Measurements from ENCODE around the gene ENPP1.
"Not testable (repeated sequence)": the region's sequence is repeated elsewhere in the genome, so short reads cannot be mapped to it uniquely, and the experiment has no call there.

Gene ENPP1

DNA sequence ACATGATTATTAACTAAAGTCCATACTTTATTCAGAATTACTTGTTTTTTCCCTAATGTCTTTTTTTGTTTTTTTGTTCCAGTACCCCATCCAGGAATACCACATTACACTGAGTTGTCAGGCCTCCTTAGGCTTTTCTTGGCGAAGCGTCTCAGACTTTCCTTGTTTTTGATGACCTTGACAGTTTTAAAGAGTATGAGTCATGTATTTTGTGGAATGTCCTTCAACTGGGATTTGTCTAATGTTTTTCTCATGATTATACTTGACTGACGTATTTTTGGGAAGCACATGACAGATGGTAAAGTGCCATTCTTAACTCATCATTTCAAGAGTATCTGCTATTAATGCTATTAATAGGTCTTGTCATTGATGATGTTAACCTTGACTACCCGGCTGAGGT, 23.6 kb downstream of the ENPP1 start:
- no peak for DNase-seq (ENCODE audit: low spot score)

DNA sequence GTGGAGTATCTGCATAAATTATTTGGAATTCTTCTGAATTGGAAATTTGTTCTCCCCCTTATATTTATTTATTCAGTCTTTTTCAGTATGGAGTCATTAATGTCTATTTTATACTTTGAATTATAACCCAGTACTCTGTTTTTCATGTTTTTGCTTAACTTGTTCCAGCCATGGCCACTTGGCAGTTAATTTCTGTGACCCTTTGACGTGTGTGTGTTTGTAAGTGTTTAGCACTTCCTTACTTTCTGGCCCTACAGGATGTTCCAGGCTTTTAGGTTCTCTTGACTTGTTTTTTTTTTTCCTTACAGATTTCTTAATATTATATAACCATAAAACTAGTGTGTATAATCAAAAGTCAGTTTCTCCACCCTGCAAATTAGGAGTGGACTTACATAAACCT, 24.1 kb downstream of the ENPP1 start:
- no peak for DNase-seq (ENCODE audit: low spot score)

DNA sequence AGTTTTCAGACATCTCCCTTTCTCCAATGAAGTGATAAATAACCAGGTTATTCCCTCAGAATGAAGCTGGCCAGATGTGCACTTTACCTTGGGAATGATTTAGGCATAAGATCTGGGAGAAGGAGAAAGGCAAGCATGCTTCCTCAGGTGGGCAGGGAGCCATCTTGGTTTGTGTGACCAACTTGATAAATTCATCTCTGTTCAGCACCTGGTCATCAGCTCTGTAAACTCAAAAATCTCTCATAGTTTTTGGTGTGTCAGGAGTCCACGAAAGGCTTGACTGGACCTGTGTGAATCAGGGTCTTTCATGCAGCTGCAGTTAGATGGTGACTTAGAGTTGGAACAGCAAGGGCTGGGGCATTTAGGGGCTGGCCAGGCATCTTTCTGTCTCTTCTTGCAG, 24.5 kb downstream of the ENPP1 start:
- DNase-seq (ENCODE audit: low spot score), result no peak

DNA sequence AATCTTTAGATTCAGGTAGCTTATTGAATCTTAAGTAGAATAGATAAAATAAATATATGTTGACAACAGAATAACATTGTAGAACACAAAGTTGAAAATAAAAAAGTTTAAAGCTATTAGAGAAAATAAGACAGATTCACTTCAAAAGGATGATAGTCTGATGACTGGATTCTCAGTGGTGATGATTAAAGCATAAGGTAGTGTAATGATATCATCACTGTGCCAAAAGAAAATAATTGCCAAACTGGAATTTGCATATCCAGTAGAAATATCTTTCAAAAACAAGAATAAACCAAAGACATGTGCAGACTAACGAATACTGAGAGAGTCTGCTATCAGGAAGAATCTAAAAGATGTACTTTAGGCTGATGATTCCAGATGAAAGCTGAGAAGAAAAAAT, 30.2 kb downstream of the ENPP1 start:
- no peak for DNase-seq (ENCODE audit: low spot score)

DNA sequence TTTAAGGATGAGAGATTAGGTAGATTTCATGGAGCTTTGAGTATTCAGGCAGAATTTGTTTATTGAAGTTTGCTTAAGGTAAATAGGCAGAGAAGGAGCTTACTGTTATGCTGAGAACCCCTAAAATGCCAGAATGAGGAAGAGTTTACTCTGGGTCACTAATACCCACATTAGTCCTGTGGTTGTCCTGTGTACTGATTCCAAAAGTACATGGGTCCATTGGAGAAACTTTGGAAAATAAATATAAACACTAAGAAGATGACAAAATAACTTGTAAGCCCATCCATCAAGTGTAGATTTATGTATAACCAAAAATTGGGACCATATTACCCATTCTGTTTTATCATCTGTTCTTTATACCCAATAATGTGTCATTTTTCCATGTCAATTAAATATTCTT, 31.6 kb downstream of the ENPP1 start:
- no peak for DNase-seq (ENCODE audit: low spot score)

- no peak for DNase-seq (ENCODE audit: low spot score)
Observed at GRCh38 chr6:131840441-131840840, 32.6 kb downstream of the ENPP1 start.

- no peak for DNase-seq (ENCODE audit: low spot score)
Observed at GRCh38 chr6:131840936-131841583, 33.2 kb downstream of the ENPP1 start.

- DNase-seq (ENCODE audit: low spot score), result no peak
Observed at GRCh38 chr6:131843768-131844167, 35.9 kb downstream of the ENPP1 start.

DNA sequence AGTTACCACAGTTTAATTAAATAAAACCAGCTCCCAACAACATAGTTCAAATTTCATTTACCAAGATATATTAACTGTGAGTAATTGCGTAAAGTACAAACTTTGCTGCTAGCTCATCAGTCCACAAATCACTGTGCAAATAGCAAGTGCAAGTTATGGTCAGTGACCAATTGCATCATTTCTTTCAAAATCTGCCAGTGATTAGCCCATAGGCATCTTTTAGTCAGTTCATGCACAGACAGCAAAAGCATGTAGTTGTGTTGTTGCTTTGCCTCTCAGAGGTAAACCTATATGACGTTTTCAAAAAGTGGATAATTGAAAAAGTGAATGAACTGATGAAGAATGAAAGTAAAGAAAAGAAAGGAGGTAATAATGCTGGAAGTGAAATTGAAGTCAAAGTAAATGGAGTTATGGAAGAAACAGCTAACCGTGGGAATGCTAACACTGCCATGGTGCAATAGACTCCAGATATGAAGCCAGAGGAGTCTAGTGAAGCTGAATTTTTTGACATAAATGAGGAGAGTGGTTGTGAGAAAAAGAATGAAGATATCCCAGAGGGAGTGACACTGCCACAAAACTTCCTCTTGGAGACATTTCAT, 36.5 kb downstream of the ENPP1 start:
- no peak for DNase-seq (ENCODE audit: low spot score)

GRCh38 chr6:131846023-131846663, 38.3 kb downstream of the ENPP1 start:
- DNase-seq (ENCODE audit: low spot score), result no peak

GRCh38 chr6:131846905-131847304, 39.1 kb downstream of the ENPP1 start:
- DNase-seq (ENCODE audit: low spot score), result no peak

- DNase-seq (ENCODE audit: low spot score), result no peak
Observed at GRCh38 chr6:131849799-131850198, 42.0 kb downstream of the ENPP1 start.

DNA sequence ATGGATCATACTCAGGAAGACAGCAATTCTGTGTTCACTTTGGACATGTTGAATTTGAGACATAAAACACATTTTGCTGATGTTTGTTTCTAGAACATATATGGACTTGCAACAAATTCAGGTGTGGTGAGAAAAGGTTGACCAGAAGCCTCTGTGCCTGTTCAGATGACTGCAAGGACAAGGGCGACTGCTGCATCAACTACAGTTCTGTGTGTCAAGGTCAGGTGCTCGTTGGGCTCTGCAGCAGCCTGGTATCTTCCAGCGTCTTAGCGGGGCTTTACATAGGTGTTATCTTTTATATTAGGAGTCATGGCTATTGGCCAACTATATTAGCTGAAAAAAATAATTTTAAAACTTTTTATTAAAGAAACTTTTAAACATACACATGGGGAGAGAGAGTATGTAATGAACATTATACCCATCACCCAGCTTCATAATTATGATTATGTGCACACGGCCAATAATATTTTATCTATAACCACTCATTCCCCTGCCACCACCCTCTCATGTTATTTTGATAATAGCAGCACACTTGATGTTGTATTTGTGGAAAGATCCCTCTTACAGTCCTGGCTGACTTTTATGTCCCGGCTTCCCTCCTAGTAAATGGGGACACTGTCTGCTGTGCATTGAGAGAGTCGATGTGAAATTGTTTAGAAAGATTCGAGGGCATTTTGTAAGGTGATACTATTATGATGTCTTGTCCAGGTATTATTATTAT, 43.4 kb downstream of the ENPP1 start:
- DNase-seq (ENCODE audit: low spot score), result no peak

DNA sequence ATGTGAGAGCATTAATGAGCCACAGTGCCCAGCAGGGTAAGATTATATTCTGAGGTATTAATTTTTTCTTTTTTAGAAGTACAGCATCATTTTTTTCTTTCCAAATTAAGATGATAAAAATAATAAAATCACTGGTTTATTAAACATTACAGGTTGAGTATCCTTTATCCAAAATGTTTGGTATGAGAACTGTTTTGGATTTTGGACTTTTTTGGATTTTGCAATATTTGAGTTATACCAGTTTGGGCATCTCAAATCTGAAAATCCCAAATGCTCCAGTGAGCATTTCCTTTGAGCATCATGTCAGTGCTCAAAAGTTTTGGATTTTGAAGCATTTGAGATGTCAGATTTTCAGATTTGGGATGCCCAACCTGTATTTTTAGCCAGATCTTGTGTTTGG, 44.4 kb downstream of the ENPP1 start:
- no peak for DNase-seq (ENCODE audit: low spot score)

DNA sequence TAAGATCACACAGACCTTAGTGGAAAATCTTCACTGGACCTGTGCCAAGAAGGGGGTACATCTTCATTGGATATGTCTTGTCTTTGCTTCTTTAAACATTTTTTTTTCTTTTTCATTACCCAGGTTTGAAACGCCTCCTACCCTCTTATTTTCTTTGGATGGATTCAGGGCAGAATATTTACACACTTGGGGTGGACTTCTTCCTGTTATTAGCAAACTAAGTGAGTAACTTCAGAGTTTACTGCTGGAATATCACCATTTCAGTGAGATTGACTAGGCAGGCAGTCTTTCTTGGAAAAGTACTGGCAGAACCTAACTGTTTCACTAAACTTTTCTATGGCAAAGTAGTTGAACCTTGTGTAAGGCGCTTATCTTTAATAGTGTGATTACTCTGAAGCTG, 47.0 kb downstream of the ENPP1 start:
- DNase-seq (ENCODE audit: low spot score), result no peak

DNA sequence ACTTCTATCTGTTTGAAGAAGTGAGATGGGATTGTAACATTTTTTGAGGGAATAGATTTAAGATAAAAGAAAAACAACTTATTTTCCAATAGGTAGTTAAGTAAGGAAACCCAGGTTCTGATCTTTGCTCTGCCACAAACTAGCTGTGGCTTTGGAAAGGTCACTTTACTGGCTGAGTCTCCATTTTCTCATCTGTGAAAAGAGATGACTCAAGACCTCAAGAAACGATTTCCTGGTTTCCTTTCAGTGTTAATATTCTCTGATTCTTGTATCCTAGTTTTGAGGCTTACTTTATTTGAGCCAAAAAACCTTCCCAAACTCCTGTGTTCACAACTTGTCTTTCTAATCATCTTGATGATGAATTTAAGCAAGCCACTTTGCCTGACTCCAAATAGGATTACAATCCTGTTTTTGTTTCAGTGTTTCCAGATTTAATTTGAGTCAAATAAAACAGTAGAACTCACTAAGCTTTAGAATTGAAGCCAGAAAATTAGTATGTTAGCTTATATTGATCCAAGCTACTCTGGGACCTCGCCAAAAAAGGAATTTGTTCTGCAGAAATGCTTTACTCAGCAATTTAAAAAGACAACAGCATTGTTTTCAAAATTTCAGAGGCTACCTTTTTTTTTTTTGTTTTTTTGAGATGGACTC, 51.1 kb downstream of the ENPP1 start:
- DNase-seq (ENCODE audit: low spot score), result no peak

DNA sequence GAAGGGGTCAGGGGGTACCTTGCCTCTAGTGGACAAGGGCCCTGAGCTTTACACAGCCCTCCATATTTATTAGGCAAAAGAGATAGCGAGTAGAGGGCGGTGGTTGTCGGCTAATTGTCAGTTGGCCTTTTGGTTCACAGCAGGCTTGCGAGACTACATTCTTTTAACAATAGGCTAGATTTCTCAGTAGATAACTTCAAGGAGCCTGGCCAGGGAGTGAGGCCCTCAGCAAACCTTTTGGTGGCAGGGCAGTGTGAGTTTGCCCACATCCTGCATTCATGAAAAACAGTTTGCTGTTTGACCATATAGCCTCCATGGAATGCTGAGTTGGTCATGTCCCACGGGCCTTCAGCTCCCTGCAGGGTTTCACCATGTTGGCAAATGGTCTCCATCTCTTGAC, 51.8 kb downstream of the ENPP1 start:
- DNase-seq (ENCODE audit: low spot score), result not testable (repeated sequence)

- DNase-seq (ENCODE audit: low spot score), result no peak
Observed at GRCh38 chr6:131861381-131861780, 53.6 kb downstream of the ENPP1 start.

GRCh38 chr6:131862476-131862875, 54.7 kb downstream of the ENPP1 start:
- DNase-seq (ENCODE audit: low spot score), result no peak

DNA sequence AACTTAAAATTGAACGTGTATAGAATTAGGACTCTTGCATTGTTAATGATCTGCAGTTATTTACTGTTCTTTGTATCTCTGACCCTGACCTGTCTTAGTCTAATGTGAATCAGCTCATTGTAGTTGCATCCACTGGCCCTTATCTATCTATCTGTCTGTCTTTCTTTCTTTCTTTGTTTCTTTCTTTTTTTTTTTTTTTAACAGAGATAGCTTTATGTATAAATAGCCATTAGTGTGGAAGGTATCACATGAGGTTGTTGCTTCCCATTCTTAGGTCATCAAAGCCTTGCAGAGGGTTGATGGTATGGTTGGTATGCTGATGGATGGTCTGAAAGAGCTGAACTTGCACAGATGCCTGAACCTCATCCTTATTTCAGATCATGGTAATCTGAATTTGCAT, 59.9 kb downstream of the ENPP1 start:
- DNase-seq (ENCODE audit: low spot score), result no peak

- DNase-seq (ENCODE audit: low spot score), result no peak
Observed at GRCh38 chr6:131868836-131869235, 61.0 kb downstream of the ENPP1 start.

GRCh38 chr6:131875647-131876046, 67.8 kb downstream of the ENPP1 start:
- no peak for DNase-seq (ENCODE audit: low spot score)

GRCh38 chr6:131876545-131876944, 68.7 kb downstream of the ENPP1 start:
- DNase-seq (ENCODE audit: low spot score), result no peak
